Neural cell (in vitro differentiated cells): ENCODE data around the gene EPHA1. TPM values are rescaled to one million over a fixed set of nuclear protein-coding genes. Genes with fewer than 3 reads are reported as not detected.

Experiments used
- H2AFZ ChIP-seq: fragments of 200-600, 300-800 bp; sonication (generic), shearing (Covaris generic); 2 replicates; pipeline ENCODE4 v1.6.0; 2014; ENCODE audit warnings: low read depth, mild to moderate bottlenecking, antibody characterized with exemption, low read length, moderate library complexity
- H3F3A ChIP-seq: fragments of 200-600 bp; shearing (Covaris generic); 2 replicates; pipeline ENCODE4 v1.6.1; 2016; ENCODE audit warnings: mild to moderate bottlenecking, moderate library complexity, mixed read lengths, antibody characterized with exemption, low read length; ENCODE audit not compliant: insufficient read depth, poor library complexity, severe bottlenecking
- H3K27ac ChIP-seq: fragments of 200-600, 300-800 bp; sonication (generic), shearing (Covaris generic); 2 replicates; pipeline ENCODE4 v1.5.1; 2014; ENCODE audit warnings: mild to moderate bottlenecking, low read length, moderate library complexity
- H3K27me3 ChIP-seq: fragments of 300-800, 200-600 bp; sonication (generic), shearing (Covaris generic); 2 replicates; pipeline ENCODE4 v1.6.0; 2014; ENCODE audit warnings: mild to moderate bottlenecking, low read depth, low read length, moderate library complexity; ENCODE audit not compliant: insufficient read depth
- H3K36me3 ChIP-seq: fragments of 300-800, 200-600 bp; sonication (generic), shearing (Covaris generic); 2 replicates; pipeline ENCODE4 v1.5.1; 2014; ENCODE audit warnings: mild to moderate bottlenecking, antibody characterized with exemption, low read length, moderate library complexity; ENCODE audit not compliant: insufficient read depth
- H3K4me2 ChIP-seq: fragments of 300-800, 200-600 bp; sonication (generic), shearing (Covaris generic); 2 replicates; pipeline ENCODE4 v1.6.0; 2014; ENCODE audit warnings: mild to moderate bottlenecking, low read length
- H3K4me3 ChIP-seq: fragments of 300-800, 200-600 bp; sonication (generic), shearing (Covaris generic); 2 replicates; pipeline ENCODE4 v1.5.1; 2014; ENCODE audit warnings: mild to moderate bottlenecking, low read length, moderate library complexity
- H3K79me2 ChIP-seq: fragments of 200-600 bp; shearing (Covaris generic); replicated peaks from 2 replicates; pipeline ENCODE4 v1.6.0; 2014; ENCODE audit warnings: mild to moderate bottlenecking, low read length, moderate library complexity; ENCODE audit not compliant: insufficient read depth
- H3K9ac ChIP-seq: fragments of 300-800, 200-600 bp; sonication (generic), shearing (Covaris generic); 2 replicates; pipeline ENCODE4 v1.6.1; 2016; ENCODE audit warnings: mild to moderate bottlenecking, low read length, mixed read lengths
- H3K9me2 ChIP-seq: fragments of 200-600 bp; shearing (Covaris generic); 2 replicates; pipeline ENCODE4 v1.6.1; 2016; ENCODE audit warnings: mild to moderate bottlenecking, low read length, mixed read lengths; ENCODE audit not compliant: insufficient read depth
- H3K9me3 ChIP-seq: fragments of 200-600, 300-800 bp; sonication (generic), shearing (Covaris generic); 2 replicates; pipeline ENCODE4 v1.6.1; 2016; ENCODE audit warnings: mild to moderate bottlenecking, mixed run types, low read length, moderate library complexity, mixed read lengths
- H4K20me1 ChIP-seq: fragments of 200-600 bp; shearing (Covaris generic); 2 replicates; pipeline ENCODE4 v1.6.1; 2016; ENCODE audit warnings: mild to moderate bottlenecking, mixed run types; ENCODE audit not compliant: insufficient read depth
- EP300 ChIP-seq: fragments of 450-650 bp; conservative IDR thresholded peaks from 2 replicates; pipeline ENCODE4 v1.6.1; 2014; ENCODE audit warnings: antibody characterized with exemption, mild to moderate bottlenecking, moderate library complexity; ENCODE audit not compliant: poor library complexity, severe bottlenecking
- EZH2 ChIP-seq: fragments of 200-600, 300-800 bp; shearing (Covaris generic), sonication (generic); IDR thresholded peaks from 2 replicates; pipeline ENCODE4 v1.6.1; 2014; ENCODE audit warnings: antibody characterized with exemption, low read length, borderline replicate concordance, mild to moderate bottlenecking; ENCODE audit not compliant: insufficient read depth, poor library complexity, severe bottlenecking
- MXI1 ChIP-seq: fragments of 450-650 bp; conservative IDR thresholded peaks from 2 replicates; pipeline ENCODE4 v1.6.1; 2014; ENCODE audit warnings: antibody characterized with exemption, mild to moderate bottlenecking; ENCODE audit not compliant: poor library complexity, severe bottlenecking
- POLR2AphosphoS5 ChIP-seq: IDR thresholded peaks from 2 replicates; pipeline ENCODE4 v1.6.1; 2012
- RAD21 ChIP-seq: fragments of 450-650 bp; conservative IDR thresholded peaks from 2 replicates; pipeline ENCODE4 v1.6.1; 2014; ENCODE audit warnings: antibody characterized with exemption, mild to moderate bottlenecking, moderate library complexity
- SMC3 ChIP-seq: fragments of 450-650 bp; conservative IDR thresholded peaks from 2 replicates; pipeline ENCODE4 v1.6.1; 2014; ENCODE audit warnings: antibody characterized with exemption, mild to moderate bottlenecking, moderate library complexity; ENCODE audit not compliant: poor library complexity
- TAF1 ChIP-seq: IDR thresholded peaks from 2 replicates; pipeline ENCODE4 v1.6.1; 2012; ENCODE audit warnings: low read depth
- polyA plus RNA-seq: library from polyadenylated mRNA; depleted of rRNA; stranded (reverse); fragments of >200 nt; gene quantifications from 2 replicates; pipeline ENCODE4 v1.2.3, GENCODE V29; 2014
- TF ChIP-seq, protein P1 (sequence below): fragments of 450-650 bp; IDR thresholded peaks from 2 replicates; pipeline ENCODE4 v1.5.1; 2014; ENCODE audit warnings: antibody characterized with exemption, mild to moderate bottlenecking, moderate library complexity; ENCODE audit not compliant: poor library complexity, severe bottlenecking
- TF ChIP-seq, protein P2 (sequence below): IDR thresholded peaks from 2 replicates; pipeline ENCODE4 v1.6.1; 2012; ENCODE audit warnings: borderline replicate concordance

EPHA1 gene
- polyA plus RNA-seq, 1 donor from 2014 or later, result not detected

DNA sequence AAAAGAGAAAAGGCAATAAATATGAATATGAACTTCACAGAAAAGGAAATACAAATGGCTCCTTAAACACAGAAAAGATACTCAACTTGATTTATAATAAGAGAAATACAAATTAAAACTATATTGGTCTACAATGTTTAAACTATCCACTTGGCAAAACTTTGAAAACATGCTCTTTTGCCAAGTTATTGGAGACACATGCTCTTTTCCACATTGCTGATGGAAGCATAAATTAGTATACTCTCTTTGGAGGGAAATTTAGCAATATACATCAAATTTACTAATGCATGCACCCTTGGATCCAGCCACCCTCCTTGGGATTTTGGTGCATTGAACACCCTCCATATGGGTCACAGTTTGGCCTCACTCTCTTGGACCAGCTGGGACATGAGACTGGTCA lies 42.5 kb upstream of the EPHA1 start:
- H3K4me2 ChIP-seq, result no peak overlapping the region
- TF ChIP-seq, protein P1, sequence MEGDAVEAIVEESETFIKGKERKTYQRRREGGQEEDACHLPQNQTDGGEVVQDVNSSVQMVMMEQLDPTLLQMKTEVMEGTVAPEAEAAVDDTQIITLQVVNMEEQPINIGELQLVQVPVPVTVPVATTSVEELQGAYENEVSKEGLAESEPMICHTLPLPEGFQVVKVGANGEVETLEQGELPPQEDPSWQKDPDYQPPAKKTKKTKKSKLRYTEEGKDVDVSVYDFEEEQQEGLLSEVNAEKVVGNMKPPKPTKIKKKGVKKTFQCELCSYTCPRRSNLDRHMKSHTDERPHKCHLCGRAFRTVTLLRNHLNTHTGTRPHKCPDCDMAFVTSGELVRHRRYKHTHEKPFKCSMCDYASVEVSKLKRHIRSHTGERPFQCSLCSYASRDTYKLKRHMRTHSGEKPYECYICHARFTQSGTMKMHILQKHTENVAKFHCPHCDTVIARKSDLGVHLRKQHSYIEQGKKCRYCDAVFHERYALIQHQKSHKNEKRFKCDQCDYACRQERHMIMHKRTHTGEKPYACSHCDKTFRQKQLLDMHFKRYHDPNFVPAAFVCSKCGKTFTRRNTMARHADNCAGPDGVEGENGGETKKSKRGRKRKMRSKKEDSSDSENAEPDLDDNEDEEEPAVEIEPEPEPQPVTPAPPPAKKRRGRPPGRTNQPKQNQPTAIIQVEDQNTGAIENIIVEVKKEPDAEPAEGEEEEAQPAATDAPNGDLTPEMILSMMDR, result no peak
- TF ChIP-seq EP300 (no peak), TAF1 (no peak), RAD21 (no peak), POLR2AphosphoS5 (no peak), MXI1 (no peak)
- H2AFZ ChIP-seq, result no peak overlapping the region

DNA sequence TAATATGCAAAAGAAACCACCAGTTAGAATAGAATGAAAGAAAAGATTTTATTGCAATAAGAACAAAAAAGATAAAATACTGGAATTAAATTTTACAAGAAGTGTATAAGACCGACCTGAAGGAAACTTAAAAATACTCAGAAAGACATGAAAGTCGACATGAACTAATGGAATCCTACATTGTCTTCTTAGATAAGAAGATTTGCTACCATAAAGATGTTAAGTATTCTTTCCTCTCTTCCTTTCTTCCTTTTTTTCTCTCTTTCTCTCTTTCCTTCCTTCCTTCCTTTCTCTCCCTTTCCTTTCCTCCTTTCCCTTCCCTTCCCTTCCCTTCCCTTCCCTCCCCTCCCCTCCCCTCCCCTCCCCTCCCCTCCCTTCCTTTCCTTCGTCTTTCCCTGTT lies 41.1 kb upstream of the EPHA1 start:
- Histone ChIP-seq H3K9me3 (no peaks in the 10 kb centered on the region), H2AFZ (no peak overlapping the region), H3K4me3 (no peak overlapping the region), H3K27me3 (no peaks in the 10 kb centered on the region), H3F3A (no peaks in the 10 kb centered on the region), H3K79me2 (no peaks in the 10 kb centered on the region), H3K4me2 (no peak overlapping the region), H3K36me3 (no peaks in the 10 kb centered on the region), H3K9ac (no peak overlapping the region), H3K27ac (no peak overlapping the region), H4K20me1 (no peaks in the 10 kb centered on the region), H3K9me2 (no peaks in the 10 kb centered on the region)
- TF ChIP-seq, protein P2, sequence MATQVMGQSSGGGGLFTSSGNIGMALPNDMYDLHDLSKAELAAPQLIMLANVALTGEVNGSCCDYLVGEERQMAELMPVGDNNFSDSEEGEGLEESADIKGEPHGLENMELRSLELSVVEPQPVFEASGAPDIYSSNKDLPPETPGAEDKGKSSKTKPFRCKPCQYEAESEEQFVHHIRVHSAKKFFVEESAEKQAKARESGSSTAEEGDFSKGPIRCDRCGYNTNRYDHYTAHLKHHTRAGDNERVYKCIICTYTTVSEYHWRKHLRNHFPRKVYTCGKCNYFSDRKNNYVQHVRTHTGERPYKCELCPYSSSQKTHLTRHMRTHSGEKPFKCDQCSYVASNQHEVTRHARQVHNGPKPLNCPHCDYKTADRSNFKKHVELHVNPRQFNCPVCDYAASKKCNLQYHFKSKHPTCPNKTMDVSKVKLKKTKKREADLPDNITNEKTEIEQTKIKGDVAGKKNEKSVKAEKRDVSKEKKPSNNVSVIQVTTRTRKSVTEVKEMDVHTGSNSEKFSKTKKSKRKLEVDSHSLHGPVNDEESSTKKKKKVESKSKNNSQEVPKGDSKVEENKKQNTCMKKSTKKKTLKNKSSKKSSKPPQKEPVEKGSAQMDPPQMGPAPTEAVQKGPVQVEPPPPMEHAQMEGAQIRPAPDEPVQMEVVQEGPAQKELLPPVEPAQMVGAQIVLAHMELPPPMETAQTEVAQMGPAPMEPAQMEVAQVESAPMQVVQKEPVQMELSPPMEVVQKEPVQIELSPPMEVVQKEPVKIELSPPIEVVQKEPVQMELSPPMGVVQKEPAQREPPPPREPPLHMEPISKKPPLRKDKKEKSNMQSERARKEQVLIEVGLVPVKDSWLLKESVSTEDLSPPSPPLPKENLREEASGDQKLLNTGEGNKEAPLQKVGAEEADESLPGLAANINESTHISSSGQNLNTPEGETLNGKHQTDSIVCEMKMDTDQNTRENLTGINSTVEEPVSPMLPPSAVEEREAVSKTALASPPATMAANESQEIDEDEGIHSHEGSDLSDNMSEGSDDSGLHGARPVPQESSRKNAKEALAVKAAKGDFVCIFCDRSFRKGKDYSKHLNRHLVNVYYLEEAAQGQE, result no peak
- TF ChIP-seq RAD21, result no peak
- TF ChIP-seq, protein P1, result no peak
- TF ChIP-seq EZH2, result no peak
- TF ChIP-seq POLR2AphosphoS5, result no peak
- TF ChIP-seq SMC3, result no peak
- TF ChIP-seq EP300, result no peak
- TF ChIP-seq TAF1, result no peak
- TF ChIP-seq MXI1, result no peak

More for the DNA sequence above, 42.5 kb upstream of the EPHA1 start:
- H3F3A ChIP-seq, result no peaks in the 10 kb centered on the region
- no peak overlapping the region for H3K27ac ChIP-seq
- no peaks in the 10 kb centered on the region for H3K79me2 ChIP-seq
- no peaks in the 10 kb centered on the region for H3K9me3 ChIP-seq
- H3K36me3 ChIP-seq, result no peaks in the 10 kb centered on the region
- no peaks in the 10 kb centered on the region for H4K20me1 ChIP-seq
- no peak overlapping the region for H3K4me3 ChIP-seq
- H3K9ac ChIP-seq, result no peak overlapping the region
- no peaks in the 10 kb centered on the region for H3K27me3 ChIP-seq
- no peaks in the 10 kb centered on the region for H3K9me2 ChIP-seq
